ENCODE measurements around the gene ZNF648. TPM values are rescaled to one million over a fixed set of nuclear protein-coding genes. Genes with fewer than 3 reads are reported as not detected.

Gene ZNF648
- total and polyA plus RNA-seq, 10 of the 15 experiments (the other 5 are each of a cell fraction or from before 2014, with no cell fraction given), result 0.05 TPM; not detected in 9

GRCh38 chr1:182092336-182092735, 30.8 kb upstream of the ZNF648 start:
- no peaks in the 10 kb centered on the region for H3K36me3 ChIP-seq (ENCODE audit: control insufficient read depth in 2 of 2, insufficient read depth in 2 of 2, low read length in 1 of 2)
- no peaks in the 10 kb centered on the region for H3K9me3 ChIP-seq (replicated peaks; ENCODE audit: control insufficient read depth, insufficient read depth, low read length)
- H3K4me2 ChIP-seq (ENCODE audit: control insufficient read depth, insufficient read depth), result no peak overlapping the region
- H3K27ac ChIP-seq (ENCODE audit: control insufficient read depth, insufficient read depth), result no peak overlapping the region
- ChIA-PET POLR2A (no interaction called here), SMC1A (ENCODE audit: uncharacterized antibody, unreplicated experiment) (interaction anchor here (1.2 to 1.3 kb wide), 2 partner anchors 303 to 305 kb away, joined by 4 read pairs; no protein-coding TSS in a partner anchor), CTCF (interaction anchor here (0.6 to 2.5 kb wide), 4 partner anchors 10 to 299 kb away, joined by 3 to 18 read pairs (median 4); partner anchors contain the start of gene GLUL), RAD21 (ENCODE audit: unreplicated experiment) (interaction anchor here (1.4 kb wide), 1 partner anchor 303 kb away, joined by 4 read pairs; no protein-coding TSS in a partner anchor)
- DNase-seq (ENCODE audit: low read depth, low spot score) (no peak), FAIRE-seq (no peak), ATAC-seq (no peak)
- intact Hi-C loops (cut with micrococcal nuclease; ENCODE audit: unreplicated experiment), result no loop called here
- H3K27me3 ChIP-seq (replicated peaks in 1 of 2; ENCODE audit: control insufficient read depth in 2 of 2, insufficient read depth in 2 of 2, low read length in 1 of 2), result peaks cover 0 to 2% of the 10 kb centered on the region in 2 experiments; a peak in 2 of 4 replicates
- no peaks in the 10 kb centered on the region for H3K79me2 ChIP-seq (ENCODE audit: control insufficient read depth, insufficient read depth, low read length)
- no peak overlapping the region for H3K9ac ChIP-seq (ENCODE audit: control insufficient read depth, insufficient read depth, low read length)
- H2AFZ ChIP-seq (ENCODE audit: control insufficient read depth, low read depth, low read length), result no peak overlapping the region
- H3K4me3 ChIP-seq, result no peak overlapping the region
- no peaks in the 10 kb centered on the region for H3K4me1 ChIP-seq (ENCODE audit: control insufficient read depth, insufficient read depth, low read length)
- WGBS (ENCODE audit: insufficient coverage, insufficient replicate concordance, low lambda C conversion rate, missing lambda C conversion rate), result 2% methylated on average over 5 of the region's 5 CpGs
- H4K20me1 ChIP-seq (ENCODE audit: control insufficient read depth, insufficient read depth), result no peaks in the 10 kb centered on the region
- in situ Hi-C loops (cut with MboI), result no loop called here
- BruUV-seq (replicated peaks), result no TSS peak
- TF ChIP-seq CREM (IDR thresholded peaks at IDR 0.05; ENCODE audit: low read depth) (no peak), KAT2A (conservative IDR thresholded peaks at IDR 0.05; ENCODE audit: control insufficient read depth, low read depth, low read length) (no peak), IRF3 (IDR thresholded peaks at IDR 0.05) (no peak), RELB (IDR thresholded peaks at IDR 0.05; ENCODE audit: low read depth) (no peak), DPF2 (IDR thresholded peaks at IDR 0.05) (no peak), PKNOX1 (IDR thresholded peaks at IDR 0.05) (no peak), SREBF2 (IDR thresholded peaks at IDR 0.05; ENCODE audit: low read length) (no peak), NFIC (IDR thresholded peaks at IDR 0.05; ENCODE audit: low read depth, low read length) (no peak), CBX3 (IDR thresholded peaks at IDR 0.05; ENCODE audit: borderline replicate concordance, low read depth) (no peak), ZNF592 (IDR thresholded peaks at IDR 0.05) (no peak)
- TF ChIP-seq, protein P1, sequence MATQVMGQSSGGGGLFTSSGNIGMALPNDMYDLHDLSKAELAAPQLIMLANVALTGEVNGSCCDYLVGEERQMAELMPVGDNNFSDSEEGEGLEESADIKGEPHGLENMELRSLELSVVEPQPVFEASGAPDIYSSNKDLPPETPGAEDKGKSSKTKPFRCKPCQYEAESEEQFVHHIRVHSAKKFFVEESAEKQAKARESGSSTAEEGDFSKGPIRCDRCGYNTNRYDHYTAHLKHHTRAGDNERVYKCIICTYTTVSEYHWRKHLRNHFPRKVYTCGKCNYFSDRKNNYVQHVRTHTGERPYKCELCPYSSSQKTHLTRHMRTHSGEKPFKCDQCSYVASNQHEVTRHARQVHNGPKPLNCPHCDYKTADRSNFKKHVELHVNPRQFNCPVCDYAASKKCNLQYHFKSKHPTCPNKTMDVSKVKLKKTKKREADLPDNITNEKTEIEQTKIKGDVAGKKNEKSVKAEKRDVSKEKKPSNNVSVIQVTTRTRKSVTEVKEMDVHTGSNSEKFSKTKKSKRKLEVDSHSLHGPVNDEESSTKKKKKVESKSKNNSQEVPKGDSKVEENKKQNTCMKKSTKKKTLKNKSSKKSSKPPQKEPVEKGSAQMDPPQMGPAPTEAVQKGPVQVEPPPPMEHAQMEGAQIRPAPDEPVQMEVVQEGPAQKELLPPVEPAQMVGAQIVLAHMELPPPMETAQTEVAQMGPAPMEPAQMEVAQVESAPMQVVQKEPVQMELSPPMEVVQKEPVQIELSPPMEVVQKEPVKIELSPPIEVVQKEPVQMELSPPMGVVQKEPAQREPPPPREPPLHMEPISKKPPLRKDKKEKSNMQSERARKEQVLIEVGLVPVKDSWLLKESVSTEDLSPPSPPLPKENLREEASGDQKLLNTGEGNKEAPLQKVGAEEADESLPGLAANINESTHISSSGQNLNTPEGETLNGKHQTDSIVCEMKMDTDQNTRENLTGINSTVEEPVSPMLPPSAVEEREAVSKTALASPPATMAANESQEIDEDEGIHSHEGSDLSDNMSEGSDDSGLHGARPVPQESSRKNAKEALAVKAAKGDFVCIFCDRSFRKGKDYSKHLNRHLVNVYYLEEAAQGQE (IDR thresholded peaks at IDR 0.05; ENCODE audit: low read depth, low read length), result no peak

All from GM12878 (cell line).